HEK293 (cell line): ENCODE data around the gene B3GAT1.
A peak's percentile ranks its signal among the peaks of the same experiment; 100 is the strongest.

ENCODE experiments used
- CTCF ChIA-PET: fragments of 350-600 bp; formaldehyde crosslinking; extraction: SDS; loops from one replicate; lab custom pipeline; 2021; ENCODE audit warnings: antibody characterized with exemption; lab: Yijun Ruan, JAX
- POLR2A ChIA-PET: fragments of 300-600 bp; formaldehyde crosslinking; extraction: SDS; loops from one replicate; lab custom pipeline; 2020; ENCODE audit warnings: antibody characterized with exemption, inconsistent platforms; lab: Yijun Ruan, JAX
- H3K27ac ChIP-seq: fragments of 200-500 bp; sonication (Bioruptor generic); 2 replicates; pipeline ENCODE4 v1.5.1; 2014; ENCODE audit warnings: low read depth, low read length, control low read depth, inconsistent platforms; ENCODE audit errors: extremely low read depth
- H3K36me3 ChIP-seq, 2 experiments: fragments of 200-500 bp in 1 of 2; sonication (Bioruptor generic) in 1 of 2; 1 replicate in 1 of 2; 2 replicates in 1 of 2; pipeline ENCODE4 v1.5.1; 2014 to 2017; ENCODE audit warnings: inconsistent platforms in 2 of 2, low read length in 2 of 2; ENCODE audit not compliant: control insufficient read depth in 2 of 2, insufficient read depth in 1 of 2
- H3K4me1 ChIP-seq: fragments of 200-500 bp; sonication (Bioruptor generic); 2 replicates; pipeline ENCODE4 v1.5.1; 2014; ENCODE audit warnings: mild to moderate bottlenecking, low read length, inconsistent platforms; ENCODE audit not compliant: control insufficient read depth, insufficient read depth
- H3K4me3 ChIP-seq: 2 replicates; pipeline ENCODE4 v1.5.1; 2011; ENCODE audit warnings: low read depth, mild to moderate bottlenecking, control low read depth, low read length, moderate library complexity
- H3K9me3 ChIP-seq: fragments of 200-500 bp; sonication (Bioruptor generic); 2 replicates; pipeline ENCODE4 v1.5.1; 2014; ENCODE audit warnings: low read depth, low read length, inconsistent platforms; ENCODE audit not compliant: control insufficient read depth, insufficient read depth
- REST ChIP-seq: fragments of 450-650 bp; formaldehyde crosslinking; IDR thresholded peaks from 2 replicates; pipeline ENCODE4 v1.5.1; 2016; ENCODE audit warnings: missing biosample characterization, missing genetic modification characterization
- TCF7L2 ChIP-seq: IDR thresholded peaks from 2 replicates; pipeline ENCODE4 v1.6.1; 2011; ENCODE audit warnings: low read depth, mild to moderate bottlenecking, inconsistent platforms, low read length, moderate library complexity, borderline replicate concordance
- WT1 ChIP-seq: fragments of 450-650 bp; formaldehyde crosslinking; IDR thresholded peaks from 2 replicates; pipeline ENCODE4 v1.5.1; 2016; ENCODE audit warnings: missing biosample characterization, missing genetic modification characterization
- ZBTB21 ChIP-seq: fragments of 450-650 bp; formaldehyde crosslinking; IDR thresholded peaks from 2 replicates; pipeline ENCODE4 v1.5.1; 2017; ENCODE audit warnings: missing biosample characterization, missing genetic modification characterization
- ZBTB48 ChIP-seq: fragments of 450-650 bp; formaldehyde crosslinking; IDR thresholded peaks from 2 replicates; pipeline ENCODE4 v1.5.1; 2016; ENCODE audit warnings: missing biosample characterization, missing genetic modification characterization
- ZNF146 ChIP-seq: fragments of 450-650 bp; formaldehyde crosslinking; IDR thresholded peaks from 2 replicates; pipeline ENCODE4 v1.5.1; 2016; ENCODE audit warnings: missing biosample characterization, missing genetic modification characterization
- ZNF324 ChIP-seq: fragments of 450-650 bp; formaldehyde crosslinking; IDR thresholded peaks from 2 replicates; pipeline ENCODE4 v1.5.1; 2016; ENCODE audit warnings: missing biosample characterization, missing genetic modification characterization
- ZNF341 ChIP-seq: fragments of 450-650 bp; formaldehyde crosslinking; IDR thresholded peaks from 2 replicates; pipeline ENCODE4; 2016; ENCODE audit warnings: low read depth, missing biosample characterization, missing genetic modification characterization
- ZNF433 ChIP-seq: fragments of 450-650 bp; formaldehyde crosslinking; IDR thresholded peaks from 2 replicates; pipeline ENCODE4 v1.5.1; 2016; ENCODE audit warnings: missing biosample characterization, missing genetic modification characterization, low read depth
- ZNF580 ChIP-seq: fragments of 450-650 bp; formaldehyde crosslinking; IDR thresholded peaks from 2 replicates; pipeline ENCODE4 v1.5.1; 2016; ENCODE audit warnings: missing biosample characterization, missing genetic modification characterization
- ZNF677 ChIP-seq: fragments of 450-650 bp; IDR thresholded peaks from 2 replicates; pipeline ENCODE4 v1.5.0; 2018; ENCODE audit warnings: missing biosample characterization, mild to moderate bottlenecking, missing genetic modification characterization, moderate library complexity
- ZNF791 ChIP-seq: fragments of 450-650 bp; formaldehyde crosslinking; IDR thresholded peaks from 2 replicates; pipeline ENCODE4 v1.5.1; 2016; ENCODE audit warnings: missing biosample characterization, missing genetic modification characterization
- ZSCAN23 ChIP-seq: fragments of 450-650 bp; formaldehyde crosslinking; IDR thresholded peaks from 2 replicates; pipeline ENCODE4 v1.5.1; 2016; ENCODE audit warnings: missing biosample characterization, missing genetic modification characterization
- TF ChIP-seq, protein P1 (sequence below): fragments of 450-650 bp; formaldehyde crosslinking; IDR thresholded peaks from 2 replicates; pipeline ENCODE4 v1.5.1; 2016; ENCODE audit warnings: missing biosample characterization, missing genetic modification characterization

The B3GAT1 gene

DNA sequence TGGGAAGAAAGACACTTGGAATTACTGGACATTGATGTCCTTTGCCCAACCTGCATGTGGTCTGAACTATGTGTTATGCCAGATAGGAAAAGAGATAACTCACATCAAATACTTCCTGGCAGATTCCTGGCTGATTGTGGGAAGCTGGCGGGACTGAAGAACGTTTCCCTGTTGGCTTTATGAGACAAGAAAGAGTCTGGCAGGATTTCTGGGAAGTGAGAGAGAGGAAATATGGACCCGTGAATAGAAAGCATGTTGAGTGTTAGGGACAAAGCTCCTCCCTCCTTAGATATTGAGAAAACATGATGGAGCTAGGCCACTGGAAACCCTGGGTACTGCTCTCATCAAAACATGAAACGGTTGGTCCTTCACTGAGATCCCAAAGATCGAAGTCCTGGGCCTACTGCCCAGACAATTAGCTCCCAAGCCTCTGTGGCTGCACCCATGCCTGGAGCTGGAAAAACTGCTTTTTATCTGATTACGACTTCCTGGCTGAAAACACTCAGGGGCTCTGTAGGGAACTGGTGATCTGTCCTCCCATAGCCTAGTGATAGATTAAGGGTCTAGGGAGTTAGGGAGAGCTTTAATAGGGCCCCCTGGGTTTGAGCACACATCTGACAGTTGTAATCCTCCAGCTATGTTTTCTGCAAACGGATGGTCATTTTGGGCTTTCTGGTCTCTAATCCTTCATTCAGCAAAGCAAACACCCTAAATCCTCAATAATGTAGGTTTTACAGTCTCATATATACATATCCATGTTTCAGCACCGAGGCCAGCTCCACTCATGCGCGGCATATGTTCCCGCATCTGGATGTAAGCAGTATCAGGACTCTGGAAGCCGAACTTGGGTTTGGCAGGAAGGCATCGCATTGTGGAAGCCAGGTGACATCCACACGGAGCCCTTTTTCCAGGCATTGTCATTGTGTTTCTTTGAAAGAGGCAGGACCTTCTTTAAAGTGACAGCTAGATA, 6.1 kb upstream of the B3GAT1 start:
- TF ChIP-seq ZNF433 (no peak), REST (peak; percentile 91), ZNF791 (tag by site-specific recombination) (no peak)
- Histone ChIP-seq H3K27ac (no peak overlapping the region), H3K4me1 (peaks cover 4% of the 10 kb centered on the region; the same call in 1 of the 2 replicates), H3K36me3 (no peaks in the 10 kb centered on the region), H3K4me3 (no peak overlapping the region), H3K9me3 (no peaks in the 10 kb centered on the region)
- POLR2A ChIA-PET: no interaction called here
- CTCF ChIA-PET: no interaction called here

DNA sequence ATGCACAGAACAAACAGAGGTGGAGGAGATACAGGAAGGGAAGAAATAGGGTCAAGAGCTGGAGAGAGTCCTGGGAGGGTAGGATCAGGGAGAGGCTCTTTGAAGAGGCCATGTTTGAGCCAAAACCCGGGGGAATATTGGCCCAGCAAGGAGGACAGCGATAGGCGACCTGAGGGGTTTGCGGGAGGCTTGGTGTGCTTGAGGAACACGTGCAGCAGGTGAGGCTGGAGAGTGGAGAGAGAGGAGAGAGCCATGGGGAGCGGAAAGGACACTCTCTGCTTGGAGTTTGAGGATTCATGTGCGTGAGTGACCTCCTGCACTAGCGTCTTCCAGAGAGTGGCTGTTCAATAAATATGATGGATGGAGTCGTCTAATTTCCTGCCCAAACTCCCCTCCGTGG, 4.7 kb upstream of the B3GAT1 start:
- Histone ChIP-seq H3K4me1 (peaks cover 4% of the 10 kb centered on the region; the same call in 1 of the 2 replicates), H3K9me3 (no peaks in the 10 kb centered on the region), H3K36me3 (no peaks in the 10 kb centered on the region), H3K4me3 (no peak overlapping the region), H3K27ac (no peak overlapping the region)
- TF ChIP-seq ZNF146 (tag by site-specific recombination) (no peak), ZBTB21 (tag by site-specific recombination) (no peak), ZNF677 (no peak), TCF7L2 (no peak)
- TF ChIP-seq, protein P1, sequence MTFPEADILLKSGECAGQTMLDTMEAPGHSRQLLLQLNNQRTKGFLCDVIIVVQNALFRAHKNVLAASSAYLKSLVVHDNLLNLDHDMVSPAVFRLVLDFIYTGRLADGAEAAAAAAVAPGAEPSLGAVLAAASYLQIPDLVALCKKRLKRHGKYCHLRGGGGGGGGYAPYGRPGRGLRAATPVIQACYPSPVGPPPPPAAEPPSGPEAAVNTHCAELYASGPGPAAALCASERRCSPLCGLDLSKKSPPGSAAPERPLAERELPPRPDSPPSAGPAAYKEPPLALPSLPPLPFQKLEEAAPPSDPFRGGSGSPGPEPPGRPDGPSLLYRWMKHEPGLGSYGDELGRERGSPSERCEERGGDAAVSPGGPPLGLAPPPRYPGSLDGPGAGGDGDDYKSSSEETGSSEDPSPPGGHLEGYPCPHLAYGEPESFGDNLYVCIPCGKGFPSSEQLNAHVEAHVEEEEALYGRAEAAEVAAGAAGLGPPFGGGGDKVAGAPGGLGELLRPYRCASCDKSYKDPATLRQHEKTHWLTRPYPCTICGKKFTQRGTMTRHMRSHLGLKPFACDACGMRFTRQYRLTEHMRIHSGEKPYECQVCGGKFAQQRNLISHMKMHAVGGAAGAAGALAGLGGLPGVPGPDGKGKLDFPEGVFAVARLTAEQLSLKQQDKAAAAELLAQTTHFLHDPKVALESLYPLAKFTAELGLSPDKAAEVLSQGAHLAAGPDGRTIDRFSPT (tag by site-specific recombination): no peak
- POLR2A ChIA-PET: no interaction called here
- CTCF ChIA-PET: no interaction called here

DNA sequence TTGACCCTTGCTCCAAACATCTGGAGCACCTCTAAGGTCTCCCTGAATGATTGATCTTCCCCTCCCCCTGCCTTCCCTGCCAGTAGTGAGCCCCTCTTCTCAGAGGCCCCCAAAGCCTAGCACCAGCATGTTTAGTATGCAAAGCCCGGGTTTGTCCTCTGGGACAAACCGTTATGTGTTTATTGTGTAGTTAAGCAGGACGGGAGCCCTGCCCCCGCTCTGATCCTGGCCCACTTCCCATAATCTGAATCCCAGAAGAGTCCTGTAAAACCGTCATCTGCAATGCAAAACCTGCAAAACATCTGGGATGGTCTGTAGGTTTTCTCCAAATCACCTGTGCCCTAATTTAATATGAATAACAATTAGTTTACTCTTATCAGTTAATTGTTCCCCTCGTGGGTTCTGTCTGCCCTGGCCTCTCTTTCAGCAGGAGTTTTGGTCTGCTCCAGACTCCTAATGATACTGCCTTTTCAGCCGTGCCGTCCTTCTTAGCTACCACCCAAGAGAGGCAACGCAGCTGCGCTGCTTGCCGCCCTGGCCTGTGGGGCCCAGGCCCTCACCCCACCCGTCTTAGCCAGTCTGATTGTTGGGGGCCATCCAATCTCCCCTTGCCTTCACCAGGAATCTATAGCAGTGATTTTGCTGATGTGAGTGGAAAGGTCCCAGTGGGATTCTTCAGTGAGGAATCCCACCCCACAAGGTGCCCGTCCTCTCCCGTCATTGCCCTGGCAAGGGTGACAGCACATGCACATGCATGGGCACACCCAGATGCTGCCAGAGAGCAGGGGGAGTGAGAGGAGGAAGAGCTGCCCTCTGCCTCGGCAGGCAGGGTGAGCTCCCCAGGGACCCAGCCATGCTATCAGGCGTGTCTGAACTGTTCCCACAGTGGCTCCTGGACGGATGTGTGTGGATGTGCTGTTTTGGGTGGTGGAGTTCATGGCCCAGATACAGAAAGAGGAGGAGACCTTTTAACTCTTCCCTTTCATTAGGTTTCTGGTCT, 3.0 kb upstream of the B3GAT1 start:
- CTCF ChIA-PET: no interaction called here

More for the DNA sequence above, 3.0 kb upstream of the B3GAT1 start:
- no peaks in the 10 kb centered on the region for H3K9me3 ChIP-seq
- no peak overlapping the region for H3K4me3 ChIP-seq
- no peaks in the 10 kb centered on the region for H3K36me3 ChIP-seq
- TF ChIP-seq ZNF324 (no peak), ZBTB48 (tag by site-specific recombination) (no peak), ZNF341 (peak; percentile 34; the same call in 1 of the 2 replicates), ZSCAN23 (no peak), WT1 (tag by site-specific recombination) (no peak), ZNF580 (tag by site-specific recombination) (no peak)
- POLR2A ChIA-PET: no interaction called here
- peaks cover 4% of the 10 kb centered on the region; the same call in 1 of the 2 replicates for H3K4me1 ChIP-seq
- H3K27ac ChIP-seq: no peak overlapping the region
